Measurements from ENCODE around the gene DHX34. TPM values are rescaled to one million over a fixed set of nuclear protein-coding genes. Genes with fewer than 3 reads are reported as not detected.

DHX34 gene
- total and polyA plus RNA-seq, 2 experiments from 2014 or later = 10.7 to 17.6 TPM

GRCh38 chr19:47389150-47389556 is 40.0 kb downstream of the DHX34 start:
- H3K4me2 ChIP-seq = no peak overlapping the region
- no peaks in the 10 kb centered on the region for H3K36me3 ChIP-seq (replicated peaks; ENCODE audit: insufficient read depth, low read depth)
- TF ChIP-seq EZH2 (IDR thresholded peaks at IDR 0.05; ENCODE audit: borderline replicate concordance) (no peak), CTCF (IDR thresholded peaks at IDR 0.05; ENCODE audit: poor library complexity) (no peak), EZH2phosphoT487 (IDR thresholded peaks at IDR 0.05; ENCODE audit: low read depth, severe bottlenecking, unreplicated experiment) (no peak)
- 71% methylated on average over 9 of the region's 9 CpGs for WGBS (ENCODE audit: low lambda C conversion rate, missing lambda C conversion rate)
- no peaks in the 10 kb centered on the region for H3K79me2 ChIP-seq
- H4K20me1 ChIP-seq (ENCODE audit: insufficient read depth, poor library complexity, severe bottlenecking) = no peaks in the 10 kb centered on the region
- no peak overlapping the region for H3K27ac ChIP-seq
- H3K9me2 ChIP-seq (replicated peaks; ENCODE audit: insufficient read depth) = no peaks in the 10 kb centered on the region
- H3K27me3 ChIP-seq = no peaks in the 10 kb centered on the region
- no peaks in the 10 kb centered on the region for H3K4me1 ChIP-seq (ENCODE audit: insufficient read depth)
- no peaks in the 10 kb centered on the region for H3K9me3 ChIP-seq (ENCODE audit: low read depth)
- H2AFZ ChIP-seq = no peak overlapping the region
- no peak for DNase-seq (ENCODE audit: low spot score)
- no peak overlapping the region for H3K4me3 ChIP-seq

GRCh38 chr19:47390533-47391488 is 41.7 kb downstream of the DHX34 start:
- no peaks in the 10 kb centered on the region for H3K9me2 ChIP-seq (replicated peaks; ENCODE audit: insufficient read depth)
- no peaks in the 10 kb centered on the region for H4K20me1 ChIP-seq (ENCODE audit: insufficient read depth, poor library complexity, severe bottlenecking)
- H3K9me3 ChIP-seq (ENCODE audit: low read depth) = no peaks in the 10 kb centered on the region
- no peaks in the 10 kb centered on the region for H3K36me3 ChIP-seq (replicated peaks; ENCODE audit: insufficient read depth, low read depth)
- no peaks in the 10 kb centered on the region for H3K4me1 ChIP-seq (ENCODE audit: insufficient read depth)
- 87% methylated on average over 20 of the region's 20 CpGs for WGBS (ENCODE audit: low lambda C conversion rate, missing lambda C conversion rate)
- H2AFZ ChIP-seq = no peak overlapping the region
- no peak overlapping the region for H3K27ac ChIP-seq
- H3K4me2 ChIP-seq = no peak overlapping the region
- H3K27me3 ChIP-seq = no peaks in the 10 kb centered on the region
- no peaks in the 10 kb centered on the region for H3K79me2 ChIP-seq
- TF ChIP-seq EZH2 (IDR thresholded peaks at IDR 0.05; ENCODE audit: borderline replicate concordance) (no peak), CTCF (IDR thresholded peaks at IDR 0.05; ENCODE audit: poor library complexity) (no peak), EZH2phosphoT487 (IDR thresholded peaks at IDR 0.05; ENCODE audit: low read depth, severe bottlenecking, unreplicated experiment) (no peak)
- no peak for DNase-seq (ENCODE audit: low spot score)
- no peak overlapping the region for H3K4me3 ChIP-seq

GRCh38 chr19:47391510-47392223 is 42.6 kb downstream of the DHX34 start:
- Histone ChIP-seq H3K27ac (no peak overlapping the region), H4K20me1 (ENCODE audit: insufficient read depth, poor library complexity, severe bottlenecking) (no peaks in the 10 kb centered on the region), H3K36me3 (replicated peaks; ENCODE audit: insufficient read depth, low read depth) (no peaks in the 10 kb centered on the region), H2AFZ (no peak overlapping the region), H3K4me1 (ENCODE audit: insufficient read depth) (no peaks in the 10 kb centered on the region), H3K79me2 (no peaks in the 10 kb centered on the region), H3K9me3 (ENCODE audit: low read depth) (no peaks in the 10 kb centered on the region), H3K4me3 (no peak overlapping the region), H3K4me2 (no peak overlapping the region), H3K27me3 (no peaks in the 10 kb centered on the region), H3K9me2 (replicated peaks; ENCODE audit: insufficient read depth) (no peaks in the 10 kb centered on the region)
- WGBS (ENCODE audit: low lambda C conversion rate, missing lambda C conversion rate) = 40% methylated on average over 15 of the region's 15 CpGs
- TF ChIP-seq EZH2 (IDR thresholded peaks at IDR 0.05; ENCODE audit: borderline replicate concordance) (no peak), EZH2phosphoT487 (IDR thresholded peaks at IDR 0.05; ENCODE audit: low read depth, severe bottlenecking, unreplicated experiment) (no peak), CTCF (IDR thresholded peaks at IDR 0.05; ENCODE audit: poor library complexity) (peak; percentile 73)
- peak; percentile 83 for DNase-seq (ENCODE audit: low spot score)

All from hepatocyte (in vitro differentiated cells).